WI38 (cell line): ENCODE measurements around the gene OR5T3.
"Not testable (repeated sequence)": the region's sequence is repeated elsewhere in the genome, so short reads cannot be mapped to it uniquely, and the experiment has no call there.

Experiments
- H3K4me3 ChIP-seq: 2 replicates; pipeline ENCODE4 v1.5.1; 2011; ENCODE audit warnings: low read depth, mild to moderate bottlenecking, control low read depth, low read length
- TF ChIP-seq, protein P1 (sequence below): IDR thresholded peaks from 2 replicates; pipeline ENCODE4 v1.5.1; 2012; ENCODE audit warnings: low read depth, mild to moderate bottlenecking, control low read depth, low read length

Gene OR5T3

GRCh38 chr11:56251954-56252353 lies at the start of gene OR5T3:
OR5T3 (plus strand) TSS chr11:56252254; CDS start chr11:56252254, 0 bp downstream.
- H3K4me3 ChIP-seq, result no peak within 1 kb of the TSS

GRCh38 chr11:56207790-56208189 lies 44.3 kb upstream of the OR5T3 start:
- no peak overlapping the region for H3K4me3 ChIP-seq
- TF ChIP-seq, protein P1, sequence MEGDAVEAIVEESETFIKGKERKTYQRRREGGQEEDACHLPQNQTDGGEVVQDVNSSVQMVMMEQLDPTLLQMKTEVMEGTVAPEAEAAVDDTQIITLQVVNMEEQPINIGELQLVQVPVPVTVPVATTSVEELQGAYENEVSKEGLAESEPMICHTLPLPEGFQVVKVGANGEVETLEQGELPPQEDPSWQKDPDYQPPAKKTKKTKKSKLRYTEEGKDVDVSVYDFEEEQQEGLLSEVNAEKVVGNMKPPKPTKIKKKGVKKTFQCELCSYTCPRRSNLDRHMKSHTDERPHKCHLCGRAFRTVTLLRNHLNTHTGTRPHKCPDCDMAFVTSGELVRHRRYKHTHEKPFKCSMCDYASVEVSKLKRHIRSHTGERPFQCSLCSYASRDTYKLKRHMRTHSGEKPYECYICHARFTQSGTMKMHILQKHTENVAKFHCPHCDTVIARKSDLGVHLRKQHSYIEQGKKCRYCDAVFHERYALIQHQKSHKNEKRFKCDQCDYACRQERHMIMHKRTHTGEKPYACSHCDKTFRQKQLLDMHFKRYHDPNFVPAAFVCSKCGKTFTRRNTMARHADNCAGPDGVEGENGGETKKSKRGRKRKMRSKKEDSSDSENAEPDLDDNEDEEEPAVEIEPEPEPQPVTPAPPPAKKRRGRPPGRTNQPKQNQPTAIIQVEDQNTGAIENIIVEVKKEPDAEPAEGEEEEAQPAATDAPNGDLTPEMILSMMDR, result no peak

More at GRCh38 chr11:56251954-56252353, at the start of gene OR5T3:
- TF ChIP-seq, protein P1, result no peak

DNA sequence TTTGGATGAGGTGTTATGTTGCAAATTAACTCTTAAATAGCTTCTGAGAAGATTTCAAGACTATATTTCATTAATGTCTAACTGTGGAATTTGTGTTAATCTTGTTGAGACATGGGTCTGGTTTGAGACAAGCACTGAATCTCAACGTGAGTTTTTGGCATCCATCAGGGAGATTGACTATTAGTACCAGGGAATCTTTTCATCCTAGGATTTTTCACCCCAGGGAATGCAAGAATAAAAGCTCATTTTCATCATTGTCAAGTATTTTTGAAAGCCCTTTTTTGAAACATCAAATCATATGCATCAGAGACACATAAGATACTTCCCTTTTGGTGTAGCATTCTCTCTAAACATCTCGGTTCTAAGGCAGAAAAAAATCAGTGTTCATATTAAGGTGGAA lies 37.5 kb upstream of the OR5T3 start:
- TF ChIP-seq, protein P1, result no peak
- no peak overlapping the region for H3K4me3 ChIP-seq

DNA sequence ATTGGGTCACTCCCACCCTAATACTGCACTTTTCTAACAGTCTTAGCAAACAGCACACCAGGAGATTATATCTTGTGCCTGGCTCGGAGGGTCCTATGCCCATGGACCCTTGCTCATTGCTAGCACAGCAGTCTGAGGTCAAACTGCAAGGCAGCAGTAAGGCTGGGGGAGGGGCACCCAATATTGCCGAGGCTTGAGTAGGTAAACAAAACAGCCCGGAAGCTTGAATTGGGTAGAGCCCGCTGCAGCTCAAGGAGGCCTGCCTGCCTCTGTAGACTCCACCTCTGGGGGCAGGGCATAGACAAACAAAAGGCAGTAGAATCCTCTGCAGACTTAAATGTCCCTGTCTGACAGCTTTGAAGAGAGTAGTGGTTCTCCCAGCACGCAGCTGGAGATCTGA lies 32.3 kb upstream of the OR5T3 start:
- not testable (repeated sequence) for H3K4me3 ChIP-seq

DNA sequence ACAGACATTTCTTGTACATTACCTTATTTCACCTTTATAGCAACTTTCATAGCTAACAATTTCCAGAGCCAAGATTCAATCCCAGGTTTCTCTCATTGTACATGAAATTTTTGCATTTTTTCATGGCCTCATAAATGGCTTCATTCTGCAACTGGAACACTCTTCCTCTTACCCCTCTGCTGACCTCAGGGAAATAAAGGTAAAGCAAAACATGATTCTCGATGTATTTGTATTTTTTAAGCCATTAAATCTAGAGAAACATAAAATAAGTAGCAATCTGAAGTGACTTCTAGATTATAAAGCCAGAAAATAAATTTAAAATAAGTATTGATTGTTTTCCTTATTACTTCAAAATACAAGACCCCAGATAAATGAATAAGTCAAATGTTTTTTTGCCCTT lies 17.9 kb upstream of the OR5T3 start, which contains the start of gene OR5T2:
Gene OR5T2, minus strand, starts transcription at position 101 of the 400 bp plus-strand sequence. CDS start 1,193 bp downstream, outside the sequence.
- H3K4me3 ChIP-seq, result no peak within 1 kb of the TSS
- TF ChIP-seq, protein P1, result no peak

GRCh38 chr11:56271092-56271491 lies 19.0 kb downstream of the OR5T3 start:
- no peak overlapping the region for H3K4me3 ChIP-seq
- TF ChIP-seq, protein P1, result no peak

- TF ChIP-seq, protein P1, result no peak
- H3K4me3 ChIP-seq, result no peak within 1 kb of the TSS
These were observed 21.8 kb downstream of the OR5T3 start, which contains the start of gene OR5T1 for GRCh38 chr11:56273854-56274253. OR5T1 (plus strand) TSS chr11:56274154; CDS start chr11:56275639, 1,485 bp downstream.

GRCh38 chr11:56292154-56292553 lies 40.1 kb downstream of the OR5T3 start, which contains the start of gene OR8H1:
OR8H1 (minus strand) TSS chr11:56292254; CDS start chr11:56291062, 1,192 bp downstream.
- H3K4me3 ChIP-seq, result no peak within 1 kb of the TSS
- TF ChIP-seq, protein P1, result no peak
